H1 (cell line): ENCODE measurements around the gene MAP6. TPM values are rescaled to one million over a fixed set of nuclear protein-coding genes. Genes with fewer than 3 reads are reported as not detected.

Experiments used
- ASH2L ChIP-seq: fragments of 200-600, 300-600 bp; sonication (generic); IDR thresholded peaks from one replicate; pipeline ENCODE4 v1.7.1; 2017; ENCODE audit warnings: low read length
- CHD7 ChIP-seq: fragments of 300-600 bp; sonication (generic); IDR thresholded peaks from 2 replicates; pipeline ENCODE4 v1.7.1; 2012; ENCODE audit warnings: low read length, moderate library complexity, mild to moderate bottlenecking, inconsistent platforms; ENCODE audit not compliant: insufficient replicate concordance
- MAX ChIP-seq: IDR thresholded peaks from 2 replicates; pipeline ENCODE4 v1.6.1; 2012; ENCODE audit warnings: inconsistent platforms
- POLR2A ChIP-seq, 2 experiments: IDR thresholded peaks; 1 replicate in 1 of 2; 2 replicates in 1 of 2; pipeline ENCODE4 v1.6.1; 2011; ENCODE audit warnings: low read depth in 2 of 2, low read length in 2 of 2, mild to moderate bottlenecking in 2 of 2; ENCODE audit errors: control extremely low read depth in 1 of 2
- POLR2AphosphoS5 ChIP-seq: IDR thresholded peaks from 2 replicates; pipeline ENCODE4 v1.6.1; 2011; ENCODE audit warnings: low read depth, low read length
- POU5F1 ChIP-seq: IDR thresholded peaks from 2 replicates; pipeline ENCODE4 v1.6.1; 2011; ENCODE audit warnings: low read depth, mild to moderate bottlenecking, low read length, moderate library complexity
- RBBP5 ChIP-seq: IDR thresholded peaks from 2 replicates; pipeline ENCODE4 v1.7.1; 2012; ENCODE audit warnings: low read depth, mild to moderate bottlenecking, inconsistent platforms, low read length, moderate library complexity, borderline replicate concordance
- SIX5 ChIP-seq: IDR thresholded peaks from 2 replicates; pipeline ENCODE4 v1.6.1; 2011; ENCODE audit warnings: mild to moderate bottlenecking, low read depth, low read length
- polyA plus RNA-seq, 7 experiments: library from polyadenylated mRNA; depleted of rRNA in 3 of 7; stranded (reverse) in 5 of 7; unstranded in 2 of 7; fragments of >200 nt in 5 of 7; fragments of 200-250 nt in 2 of 7; gene quantifications; 1 replicate in 5 of 7; 2 replicates in 1 of 7; 4 replicates in 1 of 7; pipeline versions ENCODE4 v1.2.1 to v1.2.3, GENCODE V29; 2011 to 2013; ENCODE audit warnings: missing spikeins in 2 of 7, mixed read lengths in 2 of 7
- total RNA-seq: library from RNA; stranded (reverse); fragmentation: NEBNext Ultra II Directional; extraction: Animal tissue kit (Norgen Biotek cat#: 25700); gene quantifications from 2 replicates; pipeline ENCODE4 v1.2.1, GENCODE V29; 2021

MAP6 gene
- total and polyA plus RNA-seq, 2 of the 8 experiments (the other 6 are each of a cell fraction or from before 2014, with no cell fraction given) = 0.54 to 0.89 TPM

GRCh38 chr11:75703695-75704237 is 34.9 kb upstream of the MAP6 start (continued):
- TF ChIP-seq CHD7 (no peak), POLR2A (IDR thresholded peaks at IDR 0.05; ENCODE audit: control extremely low read depth in 1 of 2, low read depth in 2 of 2, low read length in 2 of 2) (no peak), ASH2L (no peak), MAX (no peak), POU5F1 (no peak), POLR2AphosphoS5 (no peak), RBBP5 (no peak), SIX5 (no peak)
- TF ChIP-seq, all 59 proteins: peak for 0
